Esophagus mucosa (tissue), 1 donor: Measurements from ENCODE around the gene HMGXB4. TPM values are rescaled to one million over a fixed set of nuclear protein-coding genes. Genes with fewer than 3 reads are reported as not detected.

Experiments used
- ATAC-seq: fragments of 200-7000 bp; cut with Tn5 transposase; one replicate; pipeline ENCODE4 v1.9.1; 2020
- total RNA-seq: library from RNA; stranded (reverse); gene quantifications from one replicate; pipeline ENCODE4 v1.2.4, GENCODE V29; 2023
- donor health status: DM: yes; HTN: yes; CAD: no.

Gene HMGXB4
- total RNA-seq, 1 donor from 2014 or later, result 13.1 TPM

- ATAC-seq, result no peak
These were observed 54.3 kb downstream of the HMGXB4 start for GRCh38 chr22:35311551-35311999.

- ATAC-seq, result peak; percentile 26
These were observed 55.1 kb downstream of the HMGXB4 start for GRCh38 chr22:35312198-35313059.

DNA sequence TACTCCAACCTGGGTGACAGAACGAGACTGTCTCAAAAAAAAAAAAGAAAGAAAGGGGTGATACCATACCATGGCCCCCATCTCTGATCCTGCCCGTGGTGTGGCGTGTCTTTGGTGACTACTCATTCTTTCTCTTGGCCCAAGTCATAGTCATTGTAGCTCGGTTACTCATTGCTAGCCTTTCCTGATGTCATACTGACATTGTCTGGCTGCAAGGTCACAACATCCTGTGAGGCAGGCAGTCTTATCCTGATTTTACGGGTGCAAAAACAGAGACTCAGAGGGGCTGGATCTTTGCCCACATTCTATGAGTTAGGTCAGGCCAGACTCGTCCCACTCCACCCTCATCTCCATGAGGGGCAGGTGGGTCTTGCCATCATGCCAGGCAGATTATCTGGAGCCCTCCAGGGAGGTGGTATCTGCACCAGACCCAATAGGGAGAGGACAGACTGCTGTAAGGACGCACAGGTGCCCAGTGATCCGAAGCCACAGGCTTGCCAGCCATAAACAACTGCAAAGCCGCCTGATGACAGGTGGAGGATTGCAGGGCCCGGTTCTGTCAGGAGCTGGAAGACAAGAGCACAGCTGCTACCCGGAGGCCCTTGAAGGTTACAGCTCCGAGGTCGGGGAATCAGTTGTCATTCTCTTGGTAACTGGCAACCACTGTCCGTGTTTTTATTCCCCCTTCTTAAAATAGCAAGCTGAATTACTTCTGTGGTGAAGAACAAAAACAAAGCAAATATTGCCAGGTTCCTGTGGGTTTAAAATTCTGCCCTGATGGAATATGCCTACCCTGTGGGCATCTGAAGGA is 56.2 kb downstream of the HMGXB4 start:
- peak; percentile 24 for ATAC-seq

- ATAC-seq, result peak; percentile 47
These were observed 57.1 kb downstream of the HMGXB4 start for GRCh38 chr22:35314161-35314942.

- peak; percentile 74 for ATAC-seq
These were observed 58.0 kb downstream of the HMGXB4 start for GRCh38 chr22:35315141-35315854.

GRCh38 chr22:35315855-35316745 is 58.8 kb downstream of the HMGXB4 start:
- peak; percentile 71 for ATAC-seq

GRCh38 chr22:35316751-35317150 is 59.5 kb downstream of the HMGXB4 start:
- ATAC-seq, result no peak

GRCh38 chr22:35317680-35318290 is 60.5 kb downstream of the HMGXB4 start:
- ATAC-seq, result no peak

DNA sequence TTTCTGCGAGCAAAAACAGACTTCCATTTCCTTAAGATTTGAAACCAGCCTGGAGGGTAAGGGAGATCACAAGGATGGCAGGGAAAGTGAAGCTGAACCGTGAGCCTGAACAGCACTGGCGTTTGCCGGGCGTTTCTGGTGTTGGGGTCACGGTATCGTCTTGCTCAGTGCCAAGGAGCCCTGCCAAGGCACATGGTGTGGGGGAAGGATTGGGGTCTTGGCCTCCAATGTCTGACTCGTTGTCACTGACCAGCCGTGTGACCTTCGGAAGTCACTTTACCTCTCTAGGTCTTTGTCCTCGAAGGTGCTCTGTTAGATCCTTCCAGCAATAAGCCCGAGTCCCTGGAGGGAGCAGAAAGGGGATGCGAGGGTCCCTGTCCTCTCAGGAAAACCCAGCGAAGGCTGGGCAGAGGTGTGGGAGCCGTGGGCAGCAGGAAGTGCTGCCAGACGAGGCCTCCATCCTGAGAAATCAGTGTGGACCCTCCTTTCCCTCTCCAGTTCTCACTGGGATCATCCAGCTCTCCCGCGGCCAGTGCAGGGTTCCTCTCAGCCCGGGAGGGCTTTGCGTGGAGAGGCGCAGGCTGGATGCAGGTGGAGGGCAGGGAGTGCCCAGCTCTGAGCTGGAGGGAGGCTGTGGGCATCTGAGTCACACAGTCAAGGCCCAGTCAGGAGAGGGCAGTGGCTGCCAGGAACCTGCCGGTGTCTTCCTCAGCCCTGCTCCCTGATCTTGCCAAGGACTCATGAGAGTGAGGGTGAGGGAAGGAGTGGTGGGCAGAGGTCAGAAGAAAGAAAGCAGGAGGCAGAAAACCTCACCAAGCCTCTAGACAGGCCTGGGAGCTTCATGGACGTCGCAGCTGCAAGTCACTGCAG is 61.3 kb downstream of the HMGXB4 start:
- no peak for ATAC-seq

DNA sequence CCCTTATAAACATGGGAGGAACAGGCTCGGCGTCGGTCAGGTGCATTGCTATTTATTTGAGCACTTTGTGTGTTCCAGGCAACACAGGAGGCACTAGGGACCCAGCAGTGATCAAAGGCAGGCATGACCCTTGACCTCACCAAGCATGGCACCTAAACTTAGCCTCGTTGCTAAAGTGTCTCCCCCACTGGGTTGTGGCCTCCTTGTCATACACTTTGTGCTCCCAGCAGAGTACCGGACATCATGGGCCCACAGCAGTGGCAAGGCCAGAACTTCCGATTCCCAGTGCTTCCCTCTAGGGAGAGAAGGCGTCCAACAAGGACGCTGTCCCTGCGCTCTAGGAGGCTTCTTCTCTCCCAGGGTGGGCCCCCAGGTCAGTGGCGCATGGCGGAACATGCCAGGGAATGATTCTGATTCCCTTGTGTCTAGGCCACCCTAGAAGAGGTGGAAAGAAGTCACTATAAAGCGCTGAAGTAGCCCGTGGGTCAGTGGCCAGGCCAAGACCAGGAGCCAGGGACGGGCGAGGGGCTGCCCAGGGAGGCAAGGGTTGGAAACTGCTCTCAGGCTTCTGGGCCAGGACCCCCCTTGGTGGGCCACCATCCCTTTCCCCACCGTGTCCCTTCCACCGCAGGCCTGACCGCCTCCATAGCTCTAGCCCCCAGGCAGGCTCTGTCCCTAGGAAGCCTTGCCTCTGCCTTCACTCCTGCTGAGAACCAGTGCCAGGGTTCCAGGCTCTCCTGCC is 62.1 kb downstream of the HMGXB4 start:
- no peak for ATAC-seq

DNA sequence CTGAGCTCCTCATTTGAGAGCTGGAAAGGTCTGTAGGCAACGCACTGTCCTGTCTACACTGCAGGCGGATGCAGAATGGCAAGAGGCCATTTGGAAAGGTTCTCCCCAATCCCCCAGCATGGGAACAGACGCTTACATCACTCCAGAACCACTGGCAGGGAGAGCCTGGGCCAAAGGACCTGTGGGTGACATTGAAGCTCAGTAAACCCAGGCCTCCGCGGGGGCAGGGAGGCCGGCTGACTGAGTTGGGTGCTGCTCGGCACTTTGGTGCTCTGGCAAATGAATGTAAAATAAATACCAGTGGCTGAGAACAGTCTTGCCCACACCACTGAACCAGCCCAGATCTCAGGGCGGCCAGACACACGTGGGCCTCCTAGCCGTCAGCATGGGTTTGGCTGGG is 64.8 kb downstream of the HMGXB4 start:
- ATAC-seq, result no peak

GRCh38 chr22:35322893-35323292 is 65.6 kb downstream of the HMGXB4 start:
- no peak for ATAC-seq

- ATAC-seq, result no peak
These were observed 66.0 kb downstream of the HMGXB4 start for GRCh38 chr22:35323305-35323704.

DNA sequence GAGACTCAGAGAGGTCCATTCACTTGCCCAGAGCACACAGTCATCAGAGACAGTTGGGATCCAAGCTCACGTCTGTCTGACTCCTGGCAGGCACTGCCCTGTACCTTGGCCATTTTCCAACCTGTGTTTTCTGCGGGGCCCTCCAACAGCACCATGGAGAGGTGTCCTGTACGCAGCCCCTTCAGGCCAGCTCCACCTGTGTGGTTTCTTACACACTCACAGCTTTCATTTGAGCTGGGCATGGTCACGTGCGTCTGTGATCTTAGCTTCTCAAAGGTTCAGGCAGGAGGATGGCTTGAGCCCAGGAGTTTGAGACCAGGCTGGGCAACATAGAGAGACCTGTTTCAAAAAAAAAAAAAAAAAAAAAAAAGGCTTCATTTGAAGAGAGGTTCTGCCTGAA is 66.8 kb downstream of the HMGXB4 start:
- ATAC-seq, result no peak

- ATAC-seq, result peak; percentile 63
These were observed 67.5 kb downstream of the HMGXB4 start for GRCh38 chr22:35324762-35325161.

- ATAC-seq, result no peak
These were observed 67.9 kb downstream of the HMGXB4 start for GRCh38 chr22:35325209-35325608.

GRCh38 chr22:35326854-35327562 is 69.7 kb downstream of the HMGXB4 start:
- no peak for ATAC-seq
